GM18507 (cell line): ENCODE results near the gene IRS2.
"Not testable (repeated sequence)": the region's sequence is repeated elsewhere in the genome, so short reads cannot be mapped to it uniquely, and the experiment has no call there.

Experiments used
- DNase-seq: peaks from one replicate; pipeline ENCODE4 v3.0.0; 2011; ENCODE audit warnings: low read depth; ENCODE audit not compliant: insufficient read length; ENCODE audit errors: extremely low spot score
- FAIRE-seq: peaks from 2 replicates; lab custom pipeline; 2011; peaks lifted over from hg19 to GRCh38; lab: Jason Lieb, UNC

The IRS2 gene

GRCh38 chr13:109738298-109738746 lies 48.1 kb downstream of the IRS2 start:
- DNase-seq (no peak), FAIRE-seq (no peak)

GRCh38 chr13:109737606-109738005 lies 48.8 kb downstream of the IRS2 start:
- FAIRE-seq (no peak), DNase-seq (no peak)

GRCh38 chr13:109737046-109737573 lies 49.3 kb downstream of the IRS2 start:
- FAIRE-seq (no peak), DNase-seq (no peak)

GRCh38 chr13:109735436-109735966 lies 50.9 kb downstream of the IRS2 start:
- no peak for FAIRE-seq
- no peak for DNase-seq

GRCh38 chr13:109734002-109734785 lies 52.2 kb downstream of the IRS2 start:
- DNase-seq (no peak), FAIRE-seq (no peak)

- FAIRE-seq (no peak), DNase-seq (no peak)
Observed at GRCh38 chr13:109733550-109733949, 52.8 kb downstream of the IRS2 start.

GRCh38 chr13:109732470-109733170 lies 53.8 kb downstream of the IRS2 start:
- DNase-seq, FAIRE-seq: not testable (repeated sequence)

- DNase-seq (no peak), FAIRE-seq (no peak)
Observed at GRCh38 chr13:109730812-109731335, 55.5 kb downstream of the IRS2 start.

- DNase-seq = no peak
- FAIRE-seq = no peak
Observed at GRCh38 chr13:109728791-109729731, 57.3 kb downstream of the IRS2 start.

GRCh38 chr13:109728061-109728460 lies 58.3 kb downstream of the IRS2 start:
- FAIRE-seq = no peak
- DNase-seq = no peak

- DNase-seq (no peak), FAIRE-seq (no peak)
Observed at GRCh38 chr13:109727251-109727650, 59.1 kb downstream of the IRS2 start.

- FAIRE-seq (no peak), DNase-seq (no peak)
Observed at GRCh38 chr13:109725995-109726637, 60.3 kb downstream of the IRS2 start.

- DNase-seq (no peak), FAIRE-seq (no peak)
Observed at GRCh38 chr13:109725297-109725696, 61.1 kb downstream of the IRS2 start.

- DNase-seq (no peak), FAIRE-seq (no peak)
Observed at GRCh38 chr13:109724603-109725002, 61.8 kb downstream of the IRS2 start.

- DNase-seq = no peak
- FAIRE-seq = no peak
Observed at GRCh38 chr13:109723046-109723445, 63.3 kb downstream of the IRS2 start.

- FAIRE-seq = no peak
- DNase-seq = no peak
Observed at GRCh38 chr13:109722068-109722467, 64.3 kb downstream of the IRS2 start.

- no peak for DNase-seq
- no peak for FAIRE-seq
Observed at GRCh38 chr13:109720758-109721184, 65.6 kb downstream of the IRS2 start.

GRCh38 chr13:109719962-109720646 lies 66.3 kb downstream of the IRS2 start:
- FAIRE-seq (no peak), DNase-seq (no peak)
